Central memory CD4-positive, alpha-beta T cell (primary cell): ENCODE results near the gene SLC35B3.
"Not testable (repeated sequence)": the region's sequence is repeated elsewhere in the genome, so short reads cannot be mapped to it uniquely, and the experiment has no call there.

Source experiments
- DNase-seq: peaks from one replicate; pipeline ENCODE4 v3.0.0; 2022
- total RNA-seq, 3 experiments: gene quantifications; one replicate each; lab custom pipeline; 2026; lab: John Stamatoyannopoulos, UW

Gene SLC35B3
- 13.2 to 23.9 (median 18.9) reads per million in 3 experiments for total RNA-seq

GRCh38 chr6:8435093-8435844 lies at the start of gene SLC35B3:
TSS of gene SLC35B3 (minus strand) at chr6:8435545.
- peak; percentile 97 for DNase-seq

DNA sequence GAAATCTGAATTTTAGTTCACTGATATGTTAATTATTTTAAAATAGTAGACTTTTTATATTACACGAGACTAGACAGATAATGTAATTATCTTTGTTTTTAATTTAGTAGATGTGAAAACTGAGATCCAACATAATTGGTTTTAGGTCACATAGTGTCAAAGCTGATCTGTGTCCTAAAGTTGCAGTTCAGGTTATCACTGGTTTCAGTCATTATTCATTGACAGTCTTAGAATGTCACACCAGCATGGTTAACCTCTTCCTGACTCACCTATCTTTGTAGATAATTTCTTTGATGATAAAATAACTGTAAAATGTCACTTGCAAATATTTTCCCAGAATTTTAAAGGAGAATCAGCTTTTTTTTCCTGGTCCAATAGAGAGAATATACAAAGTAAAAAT lies 48.3 kb upstream of the SLC35B3 start:
- no peak for DNase-seq

DNA sequence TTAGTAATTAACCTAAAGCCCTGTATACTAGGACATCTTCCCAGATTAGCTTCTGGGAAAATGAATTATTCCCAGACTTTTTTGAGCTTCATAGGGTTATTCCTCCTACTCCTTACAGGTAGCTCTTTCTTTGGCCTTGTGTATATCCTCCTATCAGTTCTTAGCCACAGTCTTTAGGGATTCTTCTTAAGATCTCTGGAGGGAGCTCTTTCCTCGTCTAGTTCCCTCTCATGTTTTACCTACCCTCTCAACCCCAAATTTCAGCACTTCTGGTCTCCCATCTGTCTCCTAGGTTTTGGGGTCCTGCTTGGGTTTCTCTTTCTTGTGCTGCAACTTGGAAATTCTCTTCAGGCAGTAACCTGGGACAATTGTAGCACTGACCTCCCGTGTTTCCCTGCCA lies 46.4 kb upstream of the SLC35B3 start:
- no peak for DNase-seq

DNA sequence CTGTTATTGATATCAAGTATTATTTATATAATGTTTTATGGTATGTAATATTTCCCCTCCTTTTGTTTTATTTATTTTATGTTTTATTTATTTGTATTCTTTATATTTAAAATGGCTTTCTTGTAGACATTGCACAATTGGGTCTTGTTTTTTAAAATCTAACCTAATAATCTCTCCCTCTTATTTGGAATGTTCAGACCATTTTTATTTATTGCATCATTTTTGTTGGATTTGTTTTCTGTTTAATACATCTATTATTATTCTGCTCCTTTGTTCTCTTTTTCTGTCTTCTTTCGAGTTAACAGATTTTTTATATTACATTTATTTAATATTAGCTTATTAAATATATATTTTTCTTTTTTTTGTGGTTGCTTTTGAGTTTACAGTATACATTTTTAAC lies 43.1 kb upstream of the SLC35B3 start:
- no peak for DNase-seq

GRCh38 chr6:8476656-8477055 lies 41.3 kb upstream of the SLC35B3 start:
- DNase-seq: no peak

GRCh38 chr6:8468552-8469356 lies 33.4 kb upstream of the SLC35B3 start:
- DNase-seq: no peak

GRCh38 chr6:8462694-8463093 lies 27.3 kb upstream of the SLC35B3 start:
- no peak for DNase-seq

DNA sequence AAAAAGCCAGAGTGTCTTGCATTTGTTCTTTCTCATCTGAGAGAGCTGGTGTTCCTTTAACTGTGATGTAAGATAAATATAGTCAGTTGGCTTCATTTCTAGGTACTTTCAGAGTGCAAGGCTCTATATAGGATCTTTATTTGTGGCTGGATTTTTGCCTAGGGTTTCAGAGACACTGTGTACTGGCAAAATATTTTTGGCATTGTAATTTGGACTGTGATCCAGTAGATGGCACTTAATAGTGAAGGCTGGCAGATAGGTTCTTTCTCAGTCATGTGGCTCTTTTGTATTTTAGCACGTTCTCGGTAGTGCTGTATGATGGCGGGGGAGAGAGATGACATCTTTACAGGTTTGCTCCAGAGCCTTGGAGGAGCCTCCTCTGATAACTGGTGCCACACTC lies 26.8 kb upstream of the SLC35B3 start:
- DNase-seq: no peak

DNA sequence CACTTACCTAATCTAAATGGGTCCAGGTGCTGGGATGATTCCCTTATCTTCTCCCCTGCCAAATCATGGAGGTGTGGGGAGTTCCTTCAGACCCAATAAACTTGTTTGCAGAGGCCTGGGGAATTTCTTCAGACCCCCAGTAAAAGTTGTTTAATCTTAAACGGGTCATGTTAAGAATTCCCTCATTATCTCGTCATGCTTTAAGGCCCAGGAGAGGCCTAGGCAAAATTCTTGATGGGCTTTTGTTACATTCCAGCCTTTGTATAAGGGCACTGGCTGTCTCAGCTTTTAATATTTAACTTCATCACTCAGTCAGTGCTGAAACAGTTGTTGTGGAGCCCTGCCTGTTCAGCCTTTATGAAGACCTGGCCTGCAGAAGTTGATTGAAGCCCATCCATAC lies 11.0 kb upstream of the SLC35B3 start:
- no peak for DNase-seq

DNA sequence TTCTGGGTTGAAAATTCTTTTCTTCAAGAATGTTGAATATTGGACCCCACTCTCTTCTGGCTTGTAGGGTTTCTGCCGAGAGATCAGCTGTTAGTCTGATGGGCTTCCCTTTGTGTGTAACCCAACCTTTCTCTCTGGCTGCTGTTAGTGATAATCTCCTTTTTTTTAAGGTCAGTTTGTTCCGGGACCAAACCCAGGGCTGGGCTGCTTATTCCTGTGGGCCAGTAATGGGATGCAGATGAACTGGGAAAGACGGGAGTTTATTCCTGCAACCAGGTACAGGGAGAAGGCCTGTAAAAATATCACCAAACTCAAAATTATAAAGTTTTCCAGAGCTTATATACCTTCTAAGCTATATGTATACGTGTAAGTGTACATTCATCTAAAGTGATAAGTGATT lies 10.6 kb upstream of the SLC35B3 start:
- DNase-seq: not testable (repeated sequence)

DNA sequence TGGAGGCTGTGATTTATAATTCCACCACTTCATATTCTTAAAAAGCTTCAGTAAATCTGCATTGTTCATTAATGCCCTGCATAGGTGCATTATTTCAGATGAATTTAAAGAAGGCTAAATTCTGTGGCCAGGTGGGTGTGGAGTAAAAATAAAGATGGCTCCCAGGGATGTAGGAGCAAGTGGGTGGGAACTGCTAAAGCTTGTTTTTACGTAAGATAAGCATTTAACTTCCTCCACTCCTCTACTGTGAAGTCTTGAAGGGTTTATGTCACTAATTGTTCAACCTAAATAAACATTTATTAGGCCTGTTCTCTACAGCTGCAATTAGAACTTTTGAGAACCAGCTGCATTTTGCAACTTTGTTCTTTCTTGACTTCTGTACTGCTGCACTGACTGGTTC lies 6.8 kb upstream of the SLC35B3 start:
- DNase-seq: no peak

- no peak for DNase-seq
Measured at GRCh38 chr6:8441452-8441851, 6.1 kb upstream of the SLC35B3 start.

DNA sequence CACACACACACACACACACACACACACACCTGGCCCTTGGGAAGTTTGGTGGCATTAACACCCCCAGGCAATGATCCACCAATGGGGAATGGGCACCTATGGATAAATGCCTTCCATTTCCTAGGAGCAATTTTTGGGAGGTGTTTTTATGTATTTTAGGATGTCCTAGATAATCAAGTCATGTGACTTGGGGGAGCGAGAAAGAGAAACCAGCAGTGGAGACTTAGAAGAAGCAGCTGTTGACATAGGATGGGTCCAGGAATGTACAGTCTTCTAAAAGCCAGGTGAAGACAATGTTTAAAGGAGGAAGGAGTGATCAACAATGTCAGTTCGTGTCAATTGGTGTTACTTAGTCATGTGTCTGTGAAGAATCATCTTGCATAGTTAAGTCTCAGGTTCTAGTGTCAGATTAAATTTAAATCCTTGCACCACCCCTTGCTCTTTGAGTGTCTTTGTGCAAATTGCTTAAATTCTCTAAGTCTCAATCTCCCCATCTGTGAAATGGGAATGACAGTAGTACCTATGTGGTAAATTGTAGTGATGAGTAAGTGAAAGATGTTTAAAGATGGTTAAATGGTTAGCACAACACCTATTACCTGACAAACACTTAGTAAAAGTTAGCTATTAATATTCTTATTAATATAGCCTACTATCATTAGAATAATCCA lies 4.4 kb upstream of the SLC35B3 start:
- no peak for DNase-seq

DNA sequence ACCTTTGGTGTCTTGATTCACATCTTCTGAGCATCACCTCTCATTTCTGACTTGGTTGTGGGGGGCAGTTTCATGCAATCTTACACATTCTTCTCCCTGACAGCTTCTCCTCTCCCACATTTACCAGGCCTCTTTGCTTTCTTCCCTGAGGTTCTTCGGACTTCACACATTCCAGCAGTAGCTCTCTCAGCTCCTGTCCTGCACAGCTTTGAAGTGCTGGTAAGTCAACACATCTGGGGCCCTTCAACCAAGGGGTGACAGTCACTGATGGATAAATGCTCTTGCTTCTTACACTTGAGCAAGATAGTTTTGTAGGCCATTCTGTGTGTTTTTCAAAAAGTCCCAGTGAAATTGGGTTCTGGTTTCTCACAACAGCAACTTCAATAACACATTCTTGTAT lies 2.5 kb upstream of the SLC35B3 start:
- no peak for DNase-seq

DNA sequence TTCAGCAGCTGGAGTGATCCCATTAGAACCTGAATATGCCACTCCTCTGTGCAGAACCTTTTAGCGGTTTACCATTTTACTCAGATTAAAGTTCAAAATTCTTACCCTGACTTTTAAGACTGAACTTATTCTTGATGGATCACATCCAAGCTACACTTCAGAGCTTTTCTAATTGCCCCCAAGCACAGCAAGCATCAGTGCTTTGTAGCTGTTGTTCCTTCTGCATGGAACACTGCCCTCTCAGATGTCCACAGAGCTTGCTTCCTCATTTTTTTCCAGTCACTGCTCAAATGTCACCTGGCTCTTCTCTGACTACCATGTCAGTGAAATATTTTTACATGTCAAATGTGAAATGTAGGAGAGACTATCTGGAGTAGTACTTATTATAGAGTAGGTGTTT lies 1.6 kb upstream of the SLC35B3 start:
- DNase-seq: no peak

- DNase-seq: no peak
Measured at GRCh38 chr6:8435845-8436168, 462 bp upstream of the SLC35B3 start.

- DNase-seq: no peak
Measured at GRCh38 chr6:8434727-8435092, 635 bp downstream of the SLC35B3 start.

GRCh38 chr6:8432614-8433013 lies 2.7 kb downstream of the SLC35B3 start:
- no peak for DNase-seq

DNA sequence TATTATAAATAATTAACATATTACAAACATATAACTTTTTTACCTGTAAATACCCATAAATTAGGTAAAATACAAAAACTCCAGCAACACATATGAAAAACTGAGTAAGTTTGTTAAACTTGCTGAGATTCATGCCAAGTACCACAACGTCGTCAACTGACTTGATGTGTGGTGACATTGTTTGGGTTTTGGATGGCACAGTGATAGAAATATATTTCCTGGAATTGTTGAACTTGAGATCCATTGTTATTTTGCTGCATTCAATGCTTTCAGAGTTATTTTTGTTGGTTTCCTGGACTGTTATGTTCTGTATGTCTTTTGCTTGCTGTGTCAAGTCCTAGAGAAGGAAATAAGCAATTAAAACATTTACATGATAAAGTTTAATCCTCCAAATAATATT lies 5.5 kb downstream of the SLC35B3 start:
- DNase-seq: no peak

GRCh38 chr6:8426544-8426943 lies 8.8 kb downstream of the SLC35B3 start:
- not testable (repeated sequence) for DNase-seq

DNA sequence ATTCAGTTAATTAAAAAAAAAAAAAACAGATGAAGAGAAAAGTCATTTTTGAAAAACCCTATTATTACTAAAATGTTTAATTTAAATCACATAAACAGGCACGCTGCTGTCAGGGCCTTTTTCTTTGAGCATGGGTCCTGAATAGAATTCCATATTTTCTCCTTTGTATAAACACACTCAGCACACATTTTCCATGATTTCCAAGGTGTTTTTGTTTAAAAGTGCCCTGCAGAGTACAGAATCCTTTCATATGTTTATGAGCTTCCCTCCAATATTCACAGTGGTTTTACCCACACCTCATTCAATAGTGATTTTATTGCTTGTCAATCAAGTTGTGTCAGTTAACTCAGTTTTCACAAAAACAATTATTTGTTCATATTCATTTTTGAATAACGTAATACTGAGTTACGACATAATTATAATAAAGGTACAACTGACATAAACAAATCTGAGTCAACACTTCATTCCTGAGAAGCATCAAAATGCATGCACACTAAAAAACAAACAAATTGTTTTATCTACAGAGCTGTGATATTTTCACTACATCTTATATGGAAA lies 15.2 kb downstream of the SLC35B3 start:
- DNase-seq: no peak

DNA sequence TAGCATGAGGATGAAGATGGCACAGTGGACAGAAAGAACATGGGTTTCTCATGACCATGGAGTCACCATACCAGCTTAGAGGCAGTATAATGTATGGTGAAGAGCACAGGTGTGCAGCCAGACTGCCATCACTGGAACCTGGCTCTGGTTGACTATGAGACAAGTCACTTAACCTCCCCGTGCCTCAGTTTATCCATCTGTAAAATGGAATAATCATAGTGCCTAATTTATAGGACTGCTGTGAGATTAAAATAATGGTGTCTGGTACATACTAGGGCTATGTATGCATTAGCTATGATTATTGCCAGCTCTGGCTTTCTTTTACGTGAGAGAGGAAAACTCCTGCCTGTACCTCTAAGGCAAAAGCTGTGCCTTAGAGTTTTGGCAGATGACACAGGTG lies 19.4 kb downstream of the SLC35B3 start:
- DNase-seq: no peak

GRCh38 chr6:8415280-8415679 lies 20.1 kb downstream of the SLC35B3 start:
- no peak for DNase-seq

GRCh38 chr6:8414844-8415243 lies 20.5 kb downstream of the SLC35B3 start:
- no peak for DNase-seq
